Neural cell (in vitro differentiated cells): ENCODE measurements around the gene SCGB3A1. TPM values are rescaled to one million over a fixed set of nuclear protein-coding genes. Genes with fewer than 3 reads are reported as not detected.

Experiments used
- H2AFZ ChIP-seq: fragments of 200-600, 300-800 bp; sonication (generic), shearing (Covaris generic); 2 replicates; pipeline ENCODE4 v1.6.0; 2014; ENCODE audit warnings: low read depth, mild to moderate bottlenecking, antibody characterized with exemption, low read length, moderate library complexity
- H3F3A ChIP-seq: fragments of 200-600 bp; shearing (Covaris generic); 2 replicates; pipeline ENCODE4 v1.6.1; 2016; ENCODE audit warnings: mild to moderate bottlenecking, moderate library complexity, mixed read lengths, antibody characterized with exemption, low read length; ENCODE audit not compliant: insufficient read depth, poor library complexity, severe bottlenecking
- H3K27ac ChIP-seq: fragments of 200-600, 300-800 bp; sonication (generic), shearing (Covaris generic); 2 replicates; pipeline ENCODE4 v1.5.1; 2014; ENCODE audit warnings: mild to moderate bottlenecking, low read length, moderate library complexity
- H3K27me3 ChIP-seq: fragments of 300-800, 200-600 bp; sonication (generic), shearing (Covaris generic); 2 replicates; pipeline ENCODE4 v1.6.0; 2014; ENCODE audit warnings: mild to moderate bottlenecking, low read depth, low read length, moderate library complexity; ENCODE audit not compliant: insufficient read depth
- H3K36me3 ChIP-seq: fragments of 300-800, 200-600 bp; sonication (generic), shearing (Covaris generic); 2 replicates; pipeline ENCODE4 v1.5.1; 2014; ENCODE audit warnings: mild to moderate bottlenecking, antibody characterized with exemption, low read length, moderate library complexity; ENCODE audit not compliant: insufficient read depth
- H3K4me2 ChIP-seq: fragments of 300-800, 200-600 bp; sonication (generic), shearing (Covaris generic); 2 replicates; pipeline ENCODE4 v1.6.0; 2014; ENCODE audit warnings: mild to moderate bottlenecking, low read length
- H3K4me3 ChIP-seq: fragments of 300-800, 200-600 bp; sonication (generic), shearing (Covaris generic); 2 replicates; pipeline ENCODE4 v1.5.1; 2014; ENCODE audit warnings: mild to moderate bottlenecking, low read length, moderate library complexity
- H3K79me2 ChIP-seq: fragments of 200-600 bp; shearing (Covaris generic); replicated peaks from 2 replicates; pipeline ENCODE4 v1.6.0; 2014; ENCODE audit warnings: mild to moderate bottlenecking, low read length, moderate library complexity; ENCODE audit not compliant: insufficient read depth
- H3K9ac ChIP-seq: fragments of 300-800, 200-600 bp; sonication (generic), shearing (Covaris generic); 2 replicates; pipeline ENCODE4 v1.6.1; 2016; ENCODE audit warnings: mild to moderate bottlenecking, low read length, mixed read lengths
- H3K9me2 ChIP-seq: fragments of 200-600 bp; shearing (Covaris generic); 2 replicates; pipeline ENCODE4 v1.6.1; 2016; ENCODE audit warnings: mild to moderate bottlenecking, low read length, mixed read lengths; ENCODE audit not compliant: insufficient read depth
- H3K9me3 ChIP-seq: fragments of 200-600, 300-800 bp; sonication (generic), shearing (Covaris generic); 2 replicates; pipeline ENCODE4 v1.6.1; 2016; ENCODE audit warnings: mild to moderate bottlenecking, mixed run types, low read length, moderate library complexity, mixed read lengths
- H4K20me1 ChIP-seq: fragments of 200-600 bp; shearing (Covaris generic); 2 replicates; pipeline ENCODE4 v1.6.1; 2016; ENCODE audit warnings: mild to moderate bottlenecking, mixed run types; ENCODE audit not compliant: insufficient read depth
- CTCF ChIP-seq: fragments of 450-650 bp; IDR thresholded peaks from 2 replicates; pipeline ENCODE4 v1.5.1; 2014; ENCODE audit warnings: antibody characterized with exemption, mild to moderate bottlenecking, moderate library complexity; ENCODE audit not compliant: poor library complexity, severe bottlenecking
- EP300 ChIP-seq: fragments of 450-650 bp; conservative IDR thresholded peaks from 2 replicates; pipeline ENCODE4 v1.6.1; 2014; ENCODE audit warnings: antibody characterized with exemption, mild to moderate bottlenecking, moderate library complexity; ENCODE audit not compliant: poor library complexity, severe bottlenecking
- EZH2 ChIP-seq: fragments of 200-600, 300-800 bp; shearing (Covaris generic), sonication (generic); IDR thresholded peaks from 2 replicates; pipeline ENCODE4 v1.6.1; 2014; ENCODE audit warnings: antibody characterized with exemption, low read length, borderline replicate concordance, mild to moderate bottlenecking; ENCODE audit not compliant: insufficient read depth, poor library complexity, severe bottlenecking
- MXI1 ChIP-seq: fragments of 450-650 bp; conservative IDR thresholded peaks from 2 replicates; pipeline ENCODE4 v1.6.1; 2014; ENCODE audit warnings: antibody characterized with exemption, mild to moderate bottlenecking; ENCODE audit not compliant: poor library complexity, severe bottlenecking
- POLR2AphosphoS5 ChIP-seq: IDR thresholded peaks from 2 replicates; pipeline ENCODE4 v1.6.1; 2012
- RAD21 ChIP-seq: fragments of 450-650 bp; conservative IDR thresholded peaks from 2 replicates; pipeline ENCODE4 v1.6.1; 2014; ENCODE audit warnings: antibody characterized with exemption, mild to moderate bottlenecking, moderate library complexity
- REST ChIP-seq: IDR thresholded peaks from 2 replicates; pipeline ENCODE4 v1.6.1; 2012; ENCODE audit warnings: borderline replicate concordance
- SMC3 ChIP-seq: fragments of 450-650 bp; conservative IDR thresholded peaks from 2 replicates; pipeline ENCODE4 v1.6.1; 2014; ENCODE audit warnings: antibody characterized with exemption, mild to moderate bottlenecking, moderate library complexity; ENCODE audit not compliant: poor library complexity
- TAF1 ChIP-seq: IDR thresholded peaks from 2 replicates; pipeline ENCODE4 v1.6.1; 2012; ENCODE audit warnings: low read depth
- polyA plus RNA-seq: library from polyadenylated mRNA; depleted of rRNA; stranded (reverse); fragments of >200 nt; gene quantifications from 2 replicates; pipeline ENCODE4 v1.2.3, GENCODE V29; 2014

Gene SCGB3A1
- polyA plus RNA-seq, 1 donor from 2014 or later, result not detected

GRCh38 chr5:180595381-180596114, 4.2 kb upstream of the SCGB3A1 start:
- Histone ChIP-seq H3K4me2 (no peak overlapping the region), H3K9ac (no peak overlapping the region), H3K4me3 (no peak overlapping the region), H3K27ac (no peak overlapping the region), H3K36me3 (no peaks in the 10 kb centered on the region), H4K20me1 (no peaks in the 10 kb centered on the region), H3F3A (no peaks in the 10 kb centered on the region), H2AFZ (no peak overlapping the region), H3K9me3 (no peaks in the 10 kb centered on the region), H3K27me3 (peaks cover 23% of the 10 kb centered on the region), H3K9me2 (no peaks in the 10 kb centered on the region), H3K79me2 (no peaks in the 10 kb centered on the region)
- TF ChIP-seq MXI1 (no peak), TAF1 (no peak), POLR2AphosphoS5 (no peak), RAD21 (no peak), REST (no peak), SMC3 (no peak), EZH2 (no peak), CTCF (no peak), EP300 (no peak)

- Histone ChIP-seq H3K27me3 (peaks cover 28% of the 10 kb centered on the region), H3K4me2 (no peak overlapping the region), H3F3A (no peaks in the 10 kb centered on the region), H3K4me3 (no peak overlapping the region), H2AFZ (no peak overlapping the region), H3K9ac (no peak overlapping the region), H3K36me3 (no peaks in the 10 kb centered on the region), H4K20me1 (no peaks in the 10 kb centered on the region), H3K9me2 (no peaks in the 10 kb centered on the region), H3K79me2 (no peaks in the 10 kb centered on the region), H3K9me3 (no peaks in the 10 kb centered on the region), H3K27ac (no peak overlapping the region)
- TF ChIP-seq REST, result no peak
- no peak for TF ChIP-seq MXI1
These were observed 3.7 kb upstream of the SCGB3A1 start for GRCh38 chr5:180595046-180595379.
